Measurements from ENCODE around the gene POLR2C.
"Not testable (repeated sequence)": the region's sequence is repeated elsewhere in the genome, so short reads cannot be mapped to it uniquely, and the experiment has no call there.

GRCh38 chr16:57439947-57440346, 22.5 kb upstream of the POLR2C start:
- not testable (repeated sequence) for TF ChIP-seq EZH2 (IDR thresholded peaks at IDR 0.05; ENCODE audit: insufficient read depth, poor library complexity, severe bottlenecking); EZH2phosphoT487 (IDR thresholded peaks at IDR 0.05; ENCODE audit: insufficient read depth, low read depth)

Measured in GM23248 (cell line).